GM19025 (cell line): ENCODE data around the gene RBM20.

ENCODE experiments used
- ATAC-seq: cut with Tn5 transposase; IDR thresholded peaks from one replicate; pipeline ENCODE4 v1.9.1; 2021; ENCODE audit warnings: mild to moderate bottlenecking, low read depth, moderate library complexity; ENCODE audit not compliant: unreplicated experiment

The RBM20 gene

DNA sequence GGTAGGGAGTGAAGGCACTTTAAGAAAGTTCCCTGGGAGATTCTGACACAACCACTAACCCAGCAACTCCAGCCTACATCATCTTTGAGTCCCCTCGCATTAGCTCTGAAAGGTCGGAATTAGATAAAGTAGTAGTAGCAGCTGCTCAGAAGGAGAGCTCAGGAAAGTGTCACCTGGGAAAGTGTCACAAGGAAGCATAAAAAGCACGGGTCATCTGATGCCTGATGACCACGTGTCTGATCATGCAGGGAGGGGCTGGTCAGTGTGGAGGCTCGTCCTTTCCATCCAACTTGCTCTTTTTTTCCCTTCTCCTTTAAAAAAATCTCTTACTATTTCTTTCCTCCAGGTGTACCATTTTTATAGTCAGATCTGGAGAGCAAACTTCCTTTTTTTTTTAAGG lies 180.5 kb downstream of the RBM20 start:
- ATAC-seq, result no peak

DNA sequence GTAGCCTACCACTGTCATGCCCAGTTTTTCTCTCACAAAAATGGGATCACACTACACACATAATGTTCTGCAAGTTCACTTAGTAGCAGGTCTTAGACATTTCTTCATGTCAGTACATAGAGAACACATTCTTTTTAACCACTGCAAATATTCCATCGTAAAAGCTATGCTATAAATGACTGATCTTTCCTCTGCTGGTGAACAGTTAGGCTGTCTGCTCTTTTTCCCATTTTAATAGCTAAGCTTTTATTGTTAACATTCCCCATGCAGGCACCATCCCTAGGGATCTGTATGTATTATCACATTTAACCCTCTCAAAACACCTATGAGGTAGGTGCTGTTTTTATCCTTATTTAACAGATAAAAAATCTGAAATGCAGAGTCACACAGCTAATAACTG lies 181.4 kb downstream of the RBM20 start:
- no peak for ATAC-seq

DNA sequence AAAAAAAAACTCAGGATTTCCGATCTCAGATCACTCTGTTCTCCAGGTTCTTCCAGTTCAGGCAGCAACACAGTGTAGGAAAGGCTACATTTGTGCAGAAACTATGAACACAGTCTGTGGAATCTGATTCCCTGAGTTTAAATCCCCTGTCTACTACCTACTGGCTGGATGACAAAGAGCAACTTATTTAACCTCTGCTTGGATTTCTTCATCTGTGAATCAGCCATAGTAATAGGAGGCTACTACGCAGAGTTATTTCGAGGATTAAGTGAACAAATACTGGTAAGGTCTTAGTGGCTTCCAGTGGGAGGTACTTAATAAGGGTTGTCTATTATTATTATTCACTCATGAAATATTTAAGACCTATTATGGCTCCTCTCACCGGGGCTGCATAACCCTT lies 183.3 kb downstream of the RBM20 start:
- no peak for ATAC-seq

DNA sequence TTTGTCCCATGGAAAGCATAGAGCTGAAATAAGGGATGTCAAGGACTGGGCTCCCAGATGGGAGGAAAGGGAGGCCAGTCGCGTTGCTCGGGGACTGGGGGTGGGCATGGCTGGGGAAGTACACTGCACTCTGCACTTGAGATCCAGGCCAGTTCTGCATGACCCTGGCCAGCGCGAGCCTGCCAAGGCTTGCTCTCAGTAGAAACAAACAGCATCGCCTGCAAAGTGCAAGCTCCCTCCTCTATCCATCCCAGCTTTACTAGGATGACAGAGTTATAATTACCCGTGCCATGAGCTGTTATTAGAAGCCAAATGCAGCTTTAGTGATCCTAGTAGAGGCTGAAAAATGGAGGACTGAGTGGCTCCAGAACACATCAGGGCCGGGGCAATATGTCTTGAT lies 183.7 kb downstream of the RBM20 start:
- no peak for ATAC-seq

DNA sequence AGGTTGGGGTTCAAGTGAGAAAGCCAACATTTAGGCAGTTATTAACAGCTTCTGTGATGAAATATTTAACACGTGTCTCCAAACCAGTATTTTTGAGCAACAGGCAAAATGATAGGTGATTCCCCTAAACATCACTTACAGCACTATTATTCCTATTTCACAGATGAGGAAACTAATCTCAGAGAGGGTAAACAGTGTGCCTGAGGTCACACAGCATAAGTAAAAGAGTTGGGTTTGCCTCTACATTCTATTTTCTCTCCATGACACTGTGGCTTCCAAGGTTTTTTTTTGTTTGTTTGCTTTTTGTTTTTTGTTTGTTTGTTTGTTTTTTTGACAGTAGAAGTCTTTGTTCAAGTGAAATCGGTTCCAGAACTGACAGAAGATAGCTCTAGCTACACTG lies 184.4 kb downstream of the RBM20 start:
- no peak for ATAC-seq

DNA sequence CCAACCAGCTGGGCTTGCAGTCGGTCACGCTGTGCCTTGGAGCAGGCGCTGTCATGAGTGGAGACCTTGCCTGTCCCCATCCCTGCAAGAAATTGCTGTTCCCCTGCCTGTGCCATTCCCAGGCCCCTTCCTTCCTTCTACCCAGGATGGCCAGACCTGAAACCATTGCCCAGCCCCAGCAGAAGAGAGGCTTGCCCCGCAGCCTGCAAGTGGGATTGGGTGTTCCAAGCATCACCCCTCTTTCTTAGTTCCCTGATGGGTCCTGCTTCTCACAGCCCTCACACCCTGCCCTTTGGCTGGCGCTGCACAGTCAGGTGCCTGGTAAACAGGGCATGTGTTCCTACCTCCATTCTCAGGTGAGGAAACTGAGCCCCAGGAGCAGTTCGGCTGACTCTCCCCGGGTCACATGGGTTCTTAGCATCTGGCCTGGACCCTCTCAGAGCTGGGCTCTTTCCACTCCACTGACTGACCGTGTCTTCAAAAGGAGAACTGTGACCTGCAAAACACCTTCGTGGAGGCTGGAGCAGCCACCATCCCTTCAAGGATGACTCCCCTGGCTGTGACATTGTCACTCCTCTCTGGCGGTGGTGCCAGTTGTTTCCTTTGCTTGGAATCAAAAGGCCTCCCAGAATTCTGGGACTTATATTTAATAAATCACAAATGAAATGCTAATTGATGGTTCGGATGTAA lies 185.7 kb downstream of the RBM20 start:
- ATAC-seq, result no peak

DNA sequence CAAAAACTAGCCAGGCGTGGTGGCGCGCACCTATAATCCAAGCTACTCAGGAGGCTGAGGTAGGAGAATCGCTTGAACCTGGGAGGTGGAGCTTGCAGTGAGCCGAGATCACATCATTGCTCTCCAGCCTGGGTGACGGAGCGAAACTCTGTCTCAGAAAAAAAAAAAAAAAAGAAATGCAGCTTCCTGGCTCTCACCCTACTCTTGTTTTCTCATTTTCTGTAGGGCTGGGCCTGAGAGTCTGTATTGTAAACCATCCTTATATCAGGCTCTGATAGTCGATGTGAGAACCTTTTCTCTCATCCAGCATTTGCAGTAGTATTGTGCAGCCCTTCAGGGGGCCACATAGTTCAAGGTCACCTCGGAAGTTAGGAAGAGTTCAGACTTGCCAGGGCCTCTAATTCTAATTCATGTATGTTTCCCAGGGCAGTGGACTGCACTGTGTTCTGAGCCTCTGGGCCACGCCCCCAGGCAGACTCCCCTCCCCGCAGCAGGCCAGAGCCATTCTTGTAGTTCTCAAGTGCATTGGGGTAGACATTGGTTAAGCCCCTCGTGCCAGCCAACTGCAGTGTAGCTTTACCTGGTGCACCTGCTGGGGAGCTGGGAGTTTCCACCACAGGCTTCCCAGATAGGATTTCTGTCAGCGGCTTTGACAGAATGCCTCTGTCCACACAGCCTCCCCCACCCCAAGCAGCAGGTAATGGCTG lies 189.3 kb downstream of the RBM20 start:
- no peak for ATAC-seq

DNA sequence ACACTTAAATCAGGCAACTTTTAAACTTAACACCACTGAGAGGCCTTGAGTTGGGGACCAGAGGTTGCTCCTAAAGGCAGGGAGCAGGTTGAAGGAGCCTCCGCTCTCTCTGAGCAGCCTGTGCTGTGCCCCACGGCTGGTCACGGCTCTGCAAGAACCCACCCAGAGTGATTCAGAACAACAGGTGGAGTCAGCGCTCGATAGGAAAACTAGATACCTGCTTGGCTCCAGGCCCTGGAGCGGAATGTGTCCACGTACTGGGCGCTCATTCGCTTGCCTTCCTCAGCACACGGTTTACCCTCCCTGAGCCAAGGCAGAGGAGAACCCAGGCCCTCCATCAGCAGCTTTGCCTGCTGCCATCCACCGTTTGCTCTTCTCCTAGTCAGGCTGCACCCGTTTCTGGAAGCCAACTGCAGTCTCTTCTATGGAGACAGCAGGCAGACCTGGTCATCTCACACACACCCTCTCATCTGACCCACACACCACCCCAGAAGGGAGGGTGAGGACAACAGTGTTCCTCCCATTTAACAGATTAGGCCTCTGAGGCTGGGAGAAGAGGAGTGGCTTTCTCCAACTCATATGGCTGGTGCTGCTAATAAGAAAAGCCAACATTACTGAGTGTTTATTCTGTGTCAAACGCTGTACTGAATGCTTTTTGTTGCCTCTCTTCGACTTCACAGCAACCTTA lies 189.9 kb downstream of the RBM20 start:
- no peak for ATAC-seq

DNA sequence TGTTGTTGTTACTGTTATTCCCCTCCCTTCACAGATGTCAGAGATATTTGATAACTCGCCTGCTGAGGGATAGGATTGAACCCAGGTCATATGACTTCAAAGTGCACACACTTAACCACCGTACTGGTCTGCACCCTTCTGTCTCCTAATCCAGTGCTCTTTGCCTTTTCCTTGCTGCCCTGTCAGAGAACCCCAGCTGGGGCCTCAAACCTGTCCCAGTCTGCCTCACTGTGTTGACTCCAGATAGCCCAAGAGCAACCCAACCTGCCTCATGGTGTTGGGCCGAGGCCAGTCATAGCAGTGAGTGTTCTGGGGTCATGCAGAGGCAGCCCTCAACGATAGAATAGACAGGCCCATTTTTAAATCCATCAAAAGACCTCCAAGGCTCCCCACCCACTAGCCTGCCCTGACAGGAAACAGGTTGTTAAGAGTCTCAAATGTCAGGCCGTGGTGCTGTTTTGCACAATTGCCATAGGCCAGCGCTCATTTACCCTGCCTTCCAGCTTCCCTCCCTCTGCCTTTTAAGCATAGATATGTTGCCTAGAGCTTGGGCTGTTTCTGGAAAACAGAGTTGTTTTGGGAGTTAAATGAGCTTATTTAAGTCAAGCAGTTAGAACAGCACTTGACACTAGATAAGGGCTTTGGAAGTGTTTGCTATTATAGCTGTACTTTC lies 190.6 kb downstream of the RBM20 start:
- ATAC-seq, result no peak

DNA sequence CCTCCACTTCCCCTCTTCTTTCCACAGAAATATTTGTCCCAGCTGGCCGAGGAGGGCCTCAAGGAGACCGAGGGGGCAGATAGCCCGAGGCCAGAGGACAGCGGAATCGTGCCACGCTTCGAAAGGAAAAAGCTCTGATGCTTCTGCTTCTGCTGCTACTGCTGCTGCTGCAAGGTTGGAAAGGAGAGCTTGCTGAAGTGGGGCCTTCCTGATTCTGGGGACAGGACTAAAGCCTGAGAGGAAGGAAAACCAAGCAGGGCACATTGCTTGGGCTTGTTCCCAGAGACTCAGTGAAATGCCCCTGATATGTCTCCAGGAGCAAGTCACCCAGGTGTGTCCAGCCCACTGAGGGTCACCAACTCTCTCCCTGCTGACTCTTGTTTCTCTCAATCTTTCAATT lies 191.7 kb downstream of the RBM20 start:
- ATAC-seq, result no peak

DNA sequence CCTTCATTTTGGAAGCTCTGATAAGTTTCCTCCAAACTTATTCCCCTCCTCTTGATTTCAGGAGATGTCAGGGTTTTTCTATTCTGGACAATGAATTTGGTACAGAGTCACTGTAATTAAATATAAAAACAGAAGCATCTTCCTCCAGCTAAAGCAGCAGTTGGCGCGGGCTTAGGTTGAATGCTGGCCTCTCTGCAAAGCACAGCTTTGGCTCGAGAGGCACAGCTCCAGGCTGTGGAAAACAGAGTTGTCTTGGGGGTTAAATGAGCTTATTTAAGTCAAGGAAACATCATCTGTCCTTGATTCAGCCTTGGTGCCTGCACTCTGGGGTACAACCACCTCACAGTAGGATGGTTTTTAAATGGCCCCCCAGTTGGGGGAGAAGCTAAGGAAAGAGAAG lies 192.6 kb downstream of the RBM20 start:
- ATAC-seq, result no peak

DNA sequence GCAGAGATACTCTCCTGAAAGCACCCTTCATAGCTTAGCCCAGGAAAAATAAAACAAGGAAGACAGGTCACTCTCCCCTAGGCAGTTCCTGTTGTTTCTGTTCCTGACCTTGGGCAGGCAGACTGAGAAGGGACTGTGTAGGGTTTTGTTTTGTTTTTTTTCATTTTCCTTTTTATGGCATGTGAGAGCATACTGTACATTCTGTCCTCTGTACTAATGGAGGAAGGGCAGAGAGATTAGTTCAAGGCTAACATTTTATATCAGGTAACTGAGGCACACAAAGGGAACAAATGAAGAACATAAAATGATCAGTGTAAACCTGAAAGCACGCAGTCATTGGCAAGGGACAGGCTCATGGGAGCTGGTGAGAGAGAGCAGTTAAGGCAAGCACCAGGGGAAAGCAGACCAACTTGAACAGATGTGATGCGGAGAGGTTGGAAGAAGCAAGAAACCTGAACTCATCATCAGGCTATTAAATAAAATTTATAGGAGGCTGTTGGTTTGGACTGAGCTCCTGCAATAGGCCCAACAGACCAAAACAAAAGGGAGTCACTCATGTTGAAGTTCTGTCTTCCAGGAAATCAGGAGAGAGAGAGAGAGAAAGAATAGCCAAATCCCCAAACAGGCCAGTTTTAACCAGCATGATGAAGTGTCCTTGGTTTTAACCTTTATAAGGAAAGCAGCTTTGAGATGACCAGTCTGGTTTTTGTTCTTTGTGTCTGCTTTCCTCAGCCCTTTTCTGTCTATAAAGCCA lies 193.5 kb downstream of the RBM20 start:
- ATAC-seq, result no peak

DNA sequence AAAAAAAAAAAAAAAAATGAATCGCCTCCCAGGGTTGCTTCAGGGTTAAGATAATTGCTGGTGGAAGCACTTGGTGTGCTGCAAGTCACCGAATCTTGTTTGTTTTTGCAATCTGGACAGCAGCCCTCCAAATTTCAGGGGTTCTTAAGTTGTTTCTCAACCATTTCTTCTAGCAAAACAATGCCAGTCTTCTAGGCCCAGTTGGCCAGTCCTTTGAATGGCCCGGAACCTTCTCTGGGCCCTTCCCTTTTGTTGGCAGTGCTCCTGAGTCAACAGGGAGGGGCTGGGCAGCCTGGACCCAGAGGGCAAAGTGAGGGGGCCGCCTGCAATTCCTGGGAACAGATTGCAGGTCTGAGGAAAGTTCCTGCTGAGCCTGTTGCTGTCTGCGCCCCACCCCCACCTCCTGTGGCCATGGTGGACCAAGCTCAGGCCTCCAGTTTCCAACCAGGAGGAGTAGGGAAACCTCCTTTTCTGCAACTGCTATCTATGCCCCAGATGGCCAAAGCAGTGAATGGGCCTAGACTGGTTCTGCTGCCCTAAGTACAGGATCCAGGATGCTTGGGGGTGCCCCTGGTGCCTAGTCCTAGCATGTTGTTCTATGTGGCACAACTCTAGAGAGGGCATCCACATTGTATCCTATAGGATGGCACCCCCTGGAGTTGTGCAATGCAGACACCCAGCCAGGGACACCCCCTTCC lies 196.2 kb downstream of the RBM20 start:
- no peak for ATAC-seq

DNA sequence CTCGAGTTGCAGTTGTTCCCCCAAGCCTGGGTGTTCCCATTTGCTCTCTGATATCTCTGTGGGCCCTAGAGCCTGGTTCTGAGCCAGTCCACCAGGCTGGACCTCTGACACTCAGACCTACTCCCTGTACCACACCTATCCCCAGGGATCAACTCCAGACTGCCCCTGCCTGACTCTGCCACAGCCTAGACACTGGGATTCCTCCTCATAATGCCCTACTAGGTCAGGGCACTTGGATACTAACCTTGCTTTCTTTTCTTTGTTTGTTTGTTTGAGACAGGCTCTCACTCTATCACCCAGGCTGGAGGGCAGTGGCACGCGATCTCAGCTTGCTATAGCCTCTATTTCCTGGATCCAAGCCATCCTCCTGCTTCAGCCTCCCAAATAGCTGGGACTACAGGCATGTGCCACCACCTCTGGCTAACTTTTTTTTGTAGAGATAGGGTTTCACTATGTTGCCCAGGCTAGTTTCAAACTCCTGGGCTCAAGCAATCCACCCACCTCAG lies 196.8 kb downstream of the RBM20 start:
- ATAC-seq, result no peak

DNA sequence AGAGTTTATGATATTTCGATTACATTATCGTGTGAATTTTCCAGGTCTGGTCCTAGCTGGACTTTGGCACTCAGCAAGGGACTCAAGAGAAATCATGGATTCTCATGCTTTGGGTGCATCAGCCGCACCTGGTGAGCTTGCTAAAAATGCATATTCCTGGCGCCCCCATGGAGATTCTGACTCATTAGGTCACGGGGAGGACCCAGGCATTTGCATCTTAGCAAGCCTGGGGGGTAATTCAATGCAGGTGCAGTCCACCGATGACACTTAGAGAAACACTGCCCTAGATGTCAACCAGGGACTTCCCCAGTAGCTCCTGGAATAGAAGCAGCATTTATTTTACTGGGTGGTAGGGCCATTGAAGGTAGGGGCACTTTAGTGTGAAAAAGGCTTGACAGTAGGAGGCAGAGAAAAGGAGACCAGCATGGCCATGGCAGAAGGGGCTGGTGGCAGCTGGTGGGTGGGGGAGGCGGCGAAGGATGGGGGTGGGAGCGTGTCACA lies 197.7 kb downstream of the RBM20 start:
- ATAC-seq, result peak; percentile 69

DNA sequence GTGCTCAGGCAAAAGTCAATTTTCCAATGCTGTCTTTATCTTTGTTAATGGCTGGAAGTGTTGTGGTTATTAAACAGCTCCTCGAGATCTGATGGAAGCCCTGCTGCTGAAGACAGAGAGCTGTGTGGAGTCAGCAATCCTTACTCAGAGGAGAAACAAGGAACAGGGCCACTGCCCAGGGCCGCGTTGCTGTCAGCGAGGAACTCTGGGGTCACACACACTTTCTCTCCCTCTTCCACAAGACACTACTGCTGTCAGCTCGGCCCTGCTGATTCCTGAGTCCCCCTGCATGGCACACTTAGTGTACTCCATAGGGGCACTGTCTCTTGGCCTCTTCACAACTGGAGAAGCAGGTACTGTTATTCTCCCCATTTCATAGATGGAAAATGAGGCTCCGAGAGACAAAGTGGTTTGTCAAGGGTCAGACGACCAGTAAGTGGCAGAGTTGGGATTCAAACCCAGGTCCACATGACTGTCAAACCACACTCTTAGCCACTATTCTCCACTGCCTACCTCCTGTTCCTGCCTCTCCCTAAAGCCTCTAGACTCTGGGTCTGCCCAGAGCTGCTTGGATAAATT lies 198.3 kb downstream of the RBM20 start:
- ATAC-seq, result no peak

DNA sequence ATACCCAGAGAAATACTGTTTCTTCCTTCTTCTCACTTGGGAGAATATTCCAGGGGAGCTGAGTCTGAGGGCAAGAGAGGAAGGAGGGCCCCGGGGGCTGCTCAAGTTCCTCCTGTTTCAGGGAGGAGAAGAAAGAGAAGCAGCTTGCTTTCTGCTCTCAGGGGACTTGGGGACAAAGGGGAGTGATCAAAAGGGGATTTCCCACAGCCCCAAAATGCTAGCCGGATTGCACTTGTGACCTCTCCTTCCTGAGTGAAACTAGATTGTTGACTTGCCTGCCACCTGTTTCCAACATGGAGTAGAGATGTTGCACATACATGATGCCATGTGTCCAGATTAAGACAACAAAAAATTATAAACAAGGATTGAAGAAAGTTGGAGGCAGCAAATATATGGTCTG lies 198.9 kb downstream of the RBM20 start:
- peak; percentile 59 for ATAC-seq

DNA sequence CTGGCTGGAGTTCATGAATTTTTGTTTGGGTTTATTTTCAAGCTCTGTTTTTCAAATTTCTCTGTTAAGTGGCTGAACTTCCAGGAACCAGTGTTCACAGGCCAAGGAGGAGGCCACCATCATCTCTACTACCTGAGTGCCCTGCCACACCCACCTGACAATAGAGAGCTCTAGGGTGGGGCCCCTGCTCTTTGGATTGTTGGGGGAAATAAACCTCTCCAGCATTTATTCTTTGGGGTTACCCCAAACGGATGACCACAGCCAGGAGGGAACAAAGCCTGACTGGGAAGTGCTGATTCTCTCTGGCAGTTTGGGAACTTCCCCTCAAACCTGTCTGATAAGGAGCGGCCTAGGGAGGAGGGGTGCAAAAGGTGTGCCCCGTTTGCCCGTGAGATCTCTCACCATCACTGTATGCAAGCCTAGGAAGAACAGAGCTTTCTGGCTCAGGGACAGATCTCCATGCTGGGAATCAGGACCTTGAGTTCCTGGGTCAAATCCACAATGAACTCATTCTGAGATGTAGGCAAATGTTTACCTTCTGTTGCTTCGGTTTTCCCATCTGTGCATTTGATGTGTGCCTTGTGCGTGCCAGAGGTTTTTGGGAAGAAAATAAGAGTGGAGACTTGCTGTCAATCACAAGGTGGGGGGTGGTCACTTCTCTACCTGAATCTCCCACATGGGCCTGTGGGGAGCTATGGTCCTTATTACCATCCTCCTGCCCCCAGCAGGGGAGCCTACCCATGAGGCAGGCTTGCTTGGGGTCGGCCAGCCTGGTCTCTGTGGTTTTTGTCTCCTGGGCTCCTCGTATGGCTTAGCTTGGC lies 199.9 kb downstream of the RBM20 start:
- ATAC-seq, result no peak

DNA sequence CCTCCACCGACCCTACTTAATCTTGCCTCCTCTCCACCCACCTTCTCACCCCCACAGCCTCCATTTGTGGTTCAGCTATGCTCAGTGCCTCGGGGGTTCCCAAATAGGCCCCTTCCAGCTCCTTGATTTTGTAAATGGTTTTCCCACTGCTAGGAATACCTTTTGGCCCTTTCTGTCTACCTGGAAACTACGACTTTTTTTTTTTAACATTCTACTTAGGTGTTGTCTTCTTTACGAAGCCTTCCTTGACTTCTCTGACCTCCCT lies 200.4 kb downstream of the RBM20 start:
- no peak for ATAC-seq
